ENCODE measurements around the gene GJC2. TPM values are rescaled to one million over a fixed set of nuclear protein-coding genes. Genes with fewer than 3 reads are reported as not detected.

Gene GJC2
- polyA plus RNA-seq, 2 of the 4 experiments (the other 2 are of a cell fraction), result 0.09 to 0.48 TPM

DNA sequence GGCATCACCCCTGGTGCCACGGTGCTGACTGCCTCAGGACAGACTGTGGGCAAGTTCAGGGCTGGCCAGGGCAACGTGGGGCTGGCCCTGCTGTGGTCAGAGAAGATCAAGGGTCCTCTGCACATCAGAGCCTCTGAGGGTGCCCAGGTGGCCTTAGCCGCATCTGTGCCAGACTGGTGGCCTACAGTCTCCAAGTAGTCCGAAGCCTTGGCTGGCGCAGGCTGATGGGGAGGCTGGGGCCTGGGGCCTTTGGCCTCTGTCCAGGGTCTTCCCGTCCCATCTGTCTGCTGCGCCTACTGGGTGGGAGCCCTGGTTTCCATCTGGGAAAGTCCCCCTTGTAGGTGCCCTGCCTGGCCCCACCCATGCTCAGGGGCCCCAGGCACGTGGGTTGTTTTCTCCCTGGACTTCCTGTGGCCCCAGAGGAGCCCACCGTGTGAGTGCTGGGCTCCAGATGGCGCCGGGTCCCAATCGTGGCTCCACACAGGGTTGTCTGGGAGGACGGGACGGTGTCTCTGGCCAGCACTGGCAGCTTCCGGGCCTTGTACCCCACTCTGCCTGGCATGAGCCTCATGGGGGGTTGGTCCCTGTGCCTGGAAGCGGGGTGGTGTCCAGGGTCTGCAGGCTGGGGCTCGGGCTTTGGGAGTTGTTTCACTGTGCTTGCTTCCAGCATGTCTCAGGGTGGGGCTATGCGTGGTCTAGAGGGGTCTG is 25.7 kb downstream of the GJC2 start:
- no peak overlapping the region for H3K27ac ChIP-seq
- H3K9me3 ChIP-seq, result no peaks in the 10 kb centered on the region
- FAIRE-seq, result no peak
- TF ChIP-seq EHMT2 (IDR thresholded peaks at IDR 0.05; ENCODE audit: low read depth) (no peak), HEYL (CRISPR knock-in tag; IDR thresholded peaks at IDR 0.05) (no peak), JUNB (IDR thresholded peaks at IDR 0.05) (no peak), ZSCAN20 (CRISPR knock-in tag; IDR thresholded peaks at IDR 0.05) (no peak), EP300 (IDR thresholded peaks at IDR 0.05) (no peak), KDM5A (IDR thresholded peaks at IDR 0.05) (no peak), ZFP36 (IDR thresholded peaks at IDR 0.05; ENCODE audit: borderline replicate concordance, partially characterized antibody) (no peak), CBX2 (IDR thresholded peaks at IDR 0.05; ENCODE audit: borderline replicate concordance, low read depth) (no peak), HOXB5 (CRISPR knock-in tag; IDR thresholded peaks at IDR 0.05) (no peak), RARB (CRISPR knock-in tag; IDR thresholded peaks at IDR 0.05) (no peak), MAFK (IDR thresholded peaks at IDR 0.05; ENCODE audit: partially characterized antibody) (no peak), BHLHE40 (IDR thresholded peaks at IDR 0.05; ENCODE audit: low read depth, low read length) (no peak), TFCP2L1 (CRISPR knock-in tag; IDR thresholded peaks at IDR 0.05) (no peak), EHF (CRISPR knock-in tag; IDR thresholded peaks at IDR 0.05) (no peak)
- TF ChIP-seq, protein P1, sequence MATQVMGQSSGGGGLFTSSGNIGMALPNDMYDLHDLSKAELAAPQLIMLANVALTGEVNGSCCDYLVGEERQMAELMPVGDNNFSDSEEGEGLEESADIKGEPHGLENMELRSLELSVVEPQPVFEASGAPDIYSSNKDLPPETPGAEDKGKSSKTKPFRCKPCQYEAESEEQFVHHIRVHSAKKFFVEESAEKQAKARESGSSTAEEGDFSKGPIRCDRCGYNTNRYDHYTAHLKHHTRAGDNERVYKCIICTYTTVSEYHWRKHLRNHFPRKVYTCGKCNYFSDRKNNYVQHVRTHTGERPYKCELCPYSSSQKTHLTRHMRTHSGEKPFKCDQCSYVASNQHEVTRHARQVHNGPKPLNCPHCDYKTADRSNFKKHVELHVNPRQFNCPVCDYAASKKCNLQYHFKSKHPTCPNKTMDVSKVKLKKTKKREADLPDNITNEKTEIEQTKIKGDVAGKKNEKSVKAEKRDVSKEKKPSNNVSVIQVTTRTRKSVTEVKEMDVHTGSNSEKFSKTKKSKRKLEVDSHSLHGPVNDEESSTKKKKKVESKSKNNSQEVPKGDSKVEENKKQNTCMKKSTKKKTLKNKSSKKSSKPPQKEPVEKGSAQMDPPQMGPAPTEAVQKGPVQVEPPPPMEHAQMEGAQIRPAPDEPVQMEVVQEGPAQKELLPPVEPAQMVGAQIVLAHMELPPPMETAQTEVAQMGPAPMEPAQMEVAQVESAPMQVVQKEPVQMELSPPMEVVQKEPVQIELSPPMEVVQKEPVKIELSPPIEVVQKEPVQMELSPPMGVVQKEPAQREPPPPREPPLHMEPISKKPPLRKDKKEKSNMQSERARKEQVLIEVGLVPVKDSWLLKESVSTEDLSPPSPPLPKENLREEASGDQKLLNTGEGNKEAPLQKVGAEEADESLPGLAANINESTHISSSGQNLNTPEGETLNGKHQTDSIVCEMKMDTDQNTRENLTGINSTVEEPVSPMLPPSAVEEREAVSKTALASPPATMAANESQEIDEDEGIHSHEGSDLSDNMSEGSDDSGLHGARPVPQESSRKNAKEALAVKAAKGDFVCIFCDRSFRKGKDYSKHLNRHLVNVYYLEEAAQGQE (IDR thresholded peaks at IDR 0.05), result no peak
- TF ChIP-seq, protein P2, sequence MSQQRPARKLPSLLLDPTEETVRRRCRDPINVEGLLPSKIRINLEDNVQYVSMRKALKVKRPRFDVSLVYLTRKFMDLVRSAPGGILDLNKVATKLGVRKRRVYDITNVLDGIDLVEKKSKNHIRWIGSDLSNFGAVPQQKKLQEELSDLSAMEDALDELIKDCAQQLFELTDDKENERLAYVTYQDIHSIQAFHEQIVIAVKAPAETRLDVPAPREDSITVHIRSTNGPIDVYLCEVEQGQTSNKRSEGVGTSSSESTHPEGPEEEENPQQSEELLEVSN (IDR thresholded peaks at IDR 0.05; ENCODE audit: borderline replicate concordance, low read depth), result no peak
- TF ChIP-seq, protein P3, sequence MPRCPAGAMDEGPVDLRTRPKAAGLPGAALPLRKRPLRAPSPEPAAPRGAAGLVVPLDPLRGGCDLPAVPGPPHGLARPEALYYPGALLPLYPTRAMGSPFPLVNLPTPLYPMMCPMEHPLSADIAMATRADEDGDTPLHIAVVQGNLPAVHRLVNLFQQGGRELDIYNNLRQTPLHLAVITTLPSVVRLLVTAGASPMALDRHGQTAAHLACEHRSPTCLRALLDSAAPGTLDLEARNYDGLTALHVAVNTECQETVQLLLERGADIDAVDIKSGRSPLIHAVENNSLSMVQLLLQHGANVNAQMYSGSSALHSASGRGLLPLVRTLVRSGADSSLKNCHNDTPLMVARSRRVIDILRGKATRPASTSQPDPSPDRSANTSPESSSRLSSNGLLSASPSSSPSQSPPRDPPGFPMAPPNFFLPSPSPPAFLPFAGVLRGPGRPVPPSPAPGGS (IDR thresholded peaks at IDR 0.05), result no peak
- TF ChIP-seq, protein P4, sequence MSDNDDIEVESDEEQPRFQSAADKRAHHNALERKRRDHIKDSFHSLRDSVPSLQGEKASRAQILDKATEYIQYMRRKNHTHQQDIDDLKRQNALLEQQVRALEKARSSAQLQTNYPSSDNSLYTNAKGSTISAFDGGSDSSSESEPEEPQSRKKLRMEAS (IDR thresholded peaks at IDR 0.05), result no peak
- TF ChIP-seq, protein P5, sequence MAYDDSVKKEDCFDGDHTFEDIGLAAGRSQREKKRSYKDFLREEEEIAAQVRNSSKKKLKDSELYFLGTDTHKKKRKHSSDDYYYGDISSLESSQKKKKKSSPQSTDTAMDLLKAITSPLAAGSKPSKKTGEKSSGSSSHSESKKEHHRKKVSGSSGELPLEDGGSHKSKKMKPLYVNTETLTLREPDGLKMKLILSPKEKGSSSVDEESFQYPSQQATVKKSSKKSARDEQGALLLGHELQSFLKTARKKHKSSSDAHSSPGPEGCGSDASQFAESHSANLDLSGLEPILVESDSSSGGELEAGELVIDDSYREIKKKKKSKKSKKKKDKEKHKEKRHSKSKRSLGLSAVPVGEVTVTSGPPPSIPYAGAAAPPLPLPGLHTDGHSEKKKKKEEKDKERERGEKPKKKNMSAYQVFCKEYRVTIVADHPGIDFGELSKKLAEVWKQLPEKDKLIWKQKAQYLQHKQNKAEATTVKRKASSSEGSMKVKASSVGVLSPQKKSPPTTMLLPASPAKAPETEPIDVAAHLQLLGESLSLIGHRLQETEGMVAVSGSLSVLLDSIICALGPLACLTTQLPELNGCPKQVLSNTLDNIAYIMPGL (CRISPR knock-in tag; IDR thresholded peaks at IDR 0.05; ENCODE audit: borderline replicate concordance), result no peak
- ChIA-PET CTCF (interaction anchor here (0.9 to 2.1 kb wide), 5 partner anchors 9 to 176 kb away, joined by 3 to 7 read pairs (median 5); partner anchors contain the start of gene IBA57), POLR2A (no interaction called here)
- no peak overlapping the region for H3K4me3 ChIP-seq
- 0 out of 3 replicates have a peak, but pooled peaks cover 4% of the 10 kb centered on the region for H3K4me1 ChIP-seq
- WGBS (ENCODE audit: missing lambda C conversion rate), result 91% methylated on average over 8 of the region's 18 CpGs
- DNase-seq (ENCODE audit: low read depth in 1 of 2, low spot score in 1 of 2), result no peak
- H3K4me2 ChIP-seq, result no peak overlapping the region
- no peak for ATAC-seq

Measured in A549 (cell line).